Mammary epithelial cell (primary cell): ENCODE measurements around the gene PIGS.

Experiments used
- EZH2 ChIP-seq: IDR thresholded peaks from 2 replicates; pipeline ENCODE4 v1.6.1; 2012; ENCODE audit warnings: low read length, inconsistent platforms, borderline replicate concordance
- TF ChIP-seq, protein P1 (sequence below), 2 donors: IDR thresholded peaks in 1 of 2; conservative IDR thresholded peaks in 1 of 2; 2 replicates each; pipeline ENCODE4 v1.5.1; 2011 to 2012; ENCODE audit warnings: inconsistent platforms in 2 of 2, low read length in 2 of 2, mild to moderate bottlenecking in 2 of 2, control low read depth in 1 of 2, low read depth in 1 of 2; ENCODE audit not compliant: insufficient read depth in 1 of 2; ENCODE audit errors: extremely low read depth in 1 of 2

GRCh38 chr17:28532050-28532960 is 39.0 kb downstream of the PIGS start:
- TF ChIP-seq, protein P1, sequence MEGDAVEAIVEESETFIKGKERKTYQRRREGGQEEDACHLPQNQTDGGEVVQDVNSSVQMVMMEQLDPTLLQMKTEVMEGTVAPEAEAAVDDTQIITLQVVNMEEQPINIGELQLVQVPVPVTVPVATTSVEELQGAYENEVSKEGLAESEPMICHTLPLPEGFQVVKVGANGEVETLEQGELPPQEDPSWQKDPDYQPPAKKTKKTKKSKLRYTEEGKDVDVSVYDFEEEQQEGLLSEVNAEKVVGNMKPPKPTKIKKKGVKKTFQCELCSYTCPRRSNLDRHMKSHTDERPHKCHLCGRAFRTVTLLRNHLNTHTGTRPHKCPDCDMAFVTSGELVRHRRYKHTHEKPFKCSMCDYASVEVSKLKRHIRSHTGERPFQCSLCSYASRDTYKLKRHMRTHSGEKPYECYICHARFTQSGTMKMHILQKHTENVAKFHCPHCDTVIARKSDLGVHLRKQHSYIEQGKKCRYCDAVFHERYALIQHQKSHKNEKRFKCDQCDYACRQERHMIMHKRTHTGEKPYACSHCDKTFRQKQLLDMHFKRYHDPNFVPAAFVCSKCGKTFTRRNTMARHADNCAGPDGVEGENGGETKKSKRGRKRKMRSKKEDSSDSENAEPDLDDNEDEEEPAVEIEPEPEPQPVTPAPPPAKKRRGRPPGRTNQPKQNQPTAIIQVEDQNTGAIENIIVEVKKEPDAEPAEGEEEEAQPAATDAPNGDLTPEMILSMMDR (conservative IDR thresholded peaks at IDR 0.05 in 1 of 2, IDR thresholded peaks at IDR 0.05 in 1 of 2; ENCODE audit: extremely low read depth in 1 of 2, insufficient read depth in 1 of 2, low read depth in 1 of 2, low read length in 2 of 2): no peak
- no peak for TF ChIP-seq EZH2
